ENCODE measurements around the gene BGLAP.

DNA sequence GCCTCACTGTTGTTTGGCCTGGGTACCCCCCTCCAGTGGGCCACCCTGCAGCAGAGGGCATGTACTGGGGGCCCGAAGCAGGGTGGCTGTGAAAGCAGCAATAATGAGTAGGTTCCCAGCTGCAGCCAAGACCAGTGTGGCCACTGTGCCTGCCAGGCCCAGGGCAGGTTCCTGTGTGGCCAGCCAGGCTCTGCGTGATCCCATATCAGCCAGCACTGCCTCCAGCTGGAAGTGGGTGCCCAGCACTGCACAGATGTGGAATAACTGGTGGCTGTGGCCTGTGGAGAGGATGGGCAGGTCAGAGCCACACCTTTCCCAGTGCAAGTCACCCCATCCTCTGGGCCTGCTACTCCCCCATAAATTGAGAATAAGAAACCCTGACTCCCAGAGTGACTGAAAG, 2.1 kb downstream of the BGLAP start:
- TF ChIP-seq, protein P1, sequence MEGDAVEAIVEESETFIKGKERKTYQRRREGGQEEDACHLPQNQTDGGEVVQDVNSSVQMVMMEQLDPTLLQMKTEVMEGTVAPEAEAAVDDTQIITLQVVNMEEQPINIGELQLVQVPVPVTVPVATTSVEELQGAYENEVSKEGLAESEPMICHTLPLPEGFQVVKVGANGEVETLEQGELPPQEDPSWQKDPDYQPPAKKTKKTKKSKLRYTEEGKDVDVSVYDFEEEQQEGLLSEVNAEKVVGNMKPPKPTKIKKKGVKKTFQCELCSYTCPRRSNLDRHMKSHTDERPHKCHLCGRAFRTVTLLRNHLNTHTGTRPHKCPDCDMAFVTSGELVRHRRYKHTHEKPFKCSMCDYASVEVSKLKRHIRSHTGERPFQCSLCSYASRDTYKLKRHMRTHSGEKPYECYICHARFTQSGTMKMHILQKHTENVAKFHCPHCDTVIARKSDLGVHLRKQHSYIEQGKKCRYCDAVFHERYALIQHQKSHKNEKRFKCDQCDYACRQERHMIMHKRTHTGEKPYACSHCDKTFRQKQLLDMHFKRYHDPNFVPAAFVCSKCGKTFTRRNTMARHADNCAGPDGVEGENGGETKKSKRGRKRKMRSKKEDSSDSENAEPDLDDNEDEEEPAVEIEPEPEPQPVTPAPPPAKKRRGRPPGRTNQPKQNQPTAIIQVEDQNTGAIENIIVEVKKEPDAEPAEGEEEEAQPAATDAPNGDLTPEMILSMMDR (IDR thresholded peaks at IDR 0.05) = no peak
- no peak for TF ChIP-seq POLR2A (IDR thresholded peaks at IDR 0.05)
